NB4 (cell line): Measurements from ENCODE around the gene NUMA1.

Experiments used
- DNase-seq: peaks from one replicate; pipeline ENCODE4 v3.0.0; 2010; ENCODE audit warnings: low read depth
- H3K4me3 ChIP-seq: one replicate; pipeline ENCODE4 v1.5.1; 2011; ENCODE audit warnings: mild to moderate bottlenecking, low read depth, low read length, moderate library complexity
- CTCF ChIP-seq: IDR thresholded peaks from one replicate; pipeline ENCODE4 v1.5.1; 2012; ENCODE audit warnings: low read depth, low read length
- MAX ChIP-seq: IDR thresholded peaks from 2 replicates; pipeline ENCODE4 v1.6.1; 2011; ENCODE audit warnings: low read depth, low read length
- MYC ChIP-seq: IDR thresholded peaks from 2 replicates; pipeline ENCODE4 v1.6.1; 2011; ENCODE audit warnings: low read depth, low read length
- POLR2A ChIP-seq: IDR thresholded peaks from 2 replicates; pipeline ENCODE4 v1.6.1; 2011; ENCODE audit warnings: mild to moderate bottlenecking; ENCODE audit not compliant: insufficient read length; ENCODE audit errors: extremely low read depth

NUMA1 gene

GRCh38 chr11:72040491-72041363 is 39.6 kb downstream of the NUMA1 start:
- H3K4me3 ChIP-seq = no peak overlapping the region
- DNase-seq = no peak
- TF ChIP-seq POLR2A (no peak), MAX (no peak), MYC (no peak), CTCF (no peak)

- no peak for TF ChIP-seq POLR2A
- TF ChIP-seq MAX = no peak
- no peak for TF ChIP-seq MYC
- no peak for TF ChIP-seq CTCF
- no peak for DNase-seq
- no peak overlapping the region for H3K4me3 ChIP-seq
These were observed 40.4 kb downstream of the NUMA1 start for GRCh38 chr11:72039856-72040401.

GRCh38 chr11:72039031-72039855 is 41.1 kb downstream of the NUMA1 start:
- no peak for DNase-seq
- no peak overlapping the region for H3K4me3 ChIP-seq

GRCh38 chr11:72038491-72038890 is 41.9 kb downstream of the NUMA1 start:
- DNase-seq = no peak
- TF ChIP-seq POLR2A (no peak), MYC (no peak), CTCF (no peak), MAX (no peak)
- no peak overlapping the region for H3K4me3 ChIP-seq

More at GRCh38 chr11:72039031-72039855, 41.1 kb downstream of the NUMA1 start:
- no peak for TF ChIP-seq POLR2A
- no peak for TF ChIP-seq MYC
- TF ChIP-seq CTCF = no peak
- TF ChIP-seq MAX = no peak

- no peak for DNase-seq
- TF ChIP-seq CTCF = no peak
- TF ChIP-seq MAX = no peak
- TF ChIP-seq MYC = no peak
- no peak for TF ChIP-seq POLR2A
- H3K4me3 ChIP-seq = no peak overlapping the region
These were observed 42.6 kb downstream of the NUMA1 start for GRCh38 chr11:72037554-72038311.
